ENCODE results near the gene RBKS.
A peak's percentile ranks its signal among the peaks of the same experiment; 100 is the strongest.
"Not testable (repeated sequence)": the region's sequence is repeated elsewhere in the genome, so short reads cannot be mapped to it uniquely, and the experiment has no call there.

RBKS gene

DNA sequence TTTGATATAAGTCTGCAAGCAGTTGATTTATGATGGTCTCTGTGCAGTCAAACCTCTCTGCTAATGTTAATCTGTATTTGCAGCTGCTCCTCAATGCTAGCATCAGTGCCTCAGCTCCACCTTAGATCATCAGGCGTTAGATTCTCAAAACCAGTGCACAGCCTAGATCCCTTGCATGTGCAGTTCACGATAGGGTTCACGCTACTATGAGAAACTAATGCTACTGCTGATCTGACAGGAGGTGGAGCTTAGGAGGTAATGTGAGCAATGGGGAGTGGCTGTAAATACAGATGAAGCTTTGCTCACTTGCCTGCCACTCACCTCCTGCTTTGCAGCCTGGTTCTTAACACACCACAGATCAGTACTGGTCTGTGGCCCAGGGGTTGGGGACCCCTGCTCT, 18.4 kb downstream of the RBKS start:
- no peak for DNase-seq (ENCODE audit: low read depth)

DNA sequence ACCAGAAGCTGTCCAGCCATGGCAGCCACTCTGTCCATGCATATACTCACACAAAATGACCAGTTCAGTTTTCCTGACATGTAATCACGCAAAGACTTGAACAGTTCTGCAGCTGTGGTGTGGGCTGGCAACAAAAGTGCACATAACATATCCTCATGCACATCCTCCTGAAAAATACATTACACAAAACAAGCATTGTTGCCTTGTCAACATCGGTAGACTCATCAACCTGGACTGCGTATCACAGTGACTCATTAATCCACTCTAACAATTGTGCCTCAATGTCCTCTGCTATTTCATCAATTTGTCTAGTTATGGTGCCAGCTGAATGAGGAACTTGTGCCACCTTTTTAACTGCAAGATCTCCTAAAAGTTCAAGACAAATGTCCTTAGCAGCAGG, 19.5 kb downstream of the RBKS start:
- no peak for DNase-seq (ENCODE audit: low read depth)

DNA sequence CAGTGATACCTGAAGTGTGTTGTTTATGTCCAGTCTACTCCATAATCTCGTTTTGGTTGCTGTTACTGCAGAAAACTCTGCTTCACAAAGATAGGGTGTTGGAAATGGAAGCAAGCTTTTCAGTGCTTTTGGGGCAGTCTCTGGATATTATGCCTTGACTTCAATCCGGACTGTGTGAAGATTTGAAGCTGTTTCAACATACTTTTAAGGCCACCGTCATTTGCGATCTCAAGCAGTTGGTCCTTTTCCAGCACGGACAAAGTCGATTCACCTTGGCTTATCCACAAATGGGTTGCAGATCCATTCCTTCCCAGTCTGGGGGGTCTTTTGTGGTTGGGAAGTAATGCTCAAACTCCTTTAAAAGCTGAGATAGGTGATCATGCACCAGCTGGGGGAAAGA, 20.4 kb downstream of the RBKS start:
- DNase-seq (ENCODE audit: low read depth) = no peak

GRCh38 chr2:27866237-27866636, 23.9 kb downstream of the RBKS start:
- DNase-seq (ENCODE audit: low read depth) = no peak

- not testable (repeated sequence) for DNase-seq (ENCODE audit: low read depth)
These were observed 26.2 kb downstream of the RBKS start for GRCh38 chr2:27863955-27864354.

GRCh38 chr2:27863146-27863545, 27.0 kb downstream of the RBKS start:
- DNase-seq (ENCODE audit: low read depth) = no peak

- peak; percentile 38 for DNase-seq (ENCODE audit: low read depth)
These were observed 30.1 kb downstream of the RBKS start for GRCh38 chr2:27860111-27860510.

DNA sequence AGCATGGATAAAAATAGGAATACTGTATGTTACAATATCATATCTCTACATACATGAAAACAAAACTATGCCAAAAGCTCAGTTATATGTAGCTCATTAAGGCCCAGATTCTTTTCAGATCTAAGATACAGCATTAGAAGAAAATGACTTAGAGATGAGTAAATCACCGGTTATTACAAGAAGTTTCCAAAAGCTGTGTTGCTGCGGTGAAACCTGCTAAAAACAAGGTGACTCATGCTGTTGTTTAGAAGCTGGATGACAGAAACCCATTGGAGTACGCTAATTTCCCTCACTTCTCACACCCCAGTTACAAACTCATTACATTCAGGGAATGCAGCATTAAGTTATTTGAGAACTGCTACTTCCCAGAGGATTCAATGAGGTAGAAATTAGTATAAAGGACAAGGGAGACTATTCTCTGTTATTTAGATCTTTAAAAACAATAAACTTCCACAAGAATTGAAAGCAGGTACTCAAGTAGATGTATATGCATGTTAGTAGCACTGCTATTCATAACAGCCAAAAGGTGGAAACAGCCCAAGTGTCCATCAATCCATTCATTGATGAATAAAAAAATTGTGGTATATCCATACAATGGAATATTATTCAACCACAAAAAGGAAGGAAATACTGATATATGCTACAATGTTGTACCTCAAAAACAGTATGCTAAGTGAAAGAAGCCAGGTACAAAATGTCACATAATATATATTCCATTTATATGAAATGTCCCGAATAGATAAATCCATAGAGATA, 32.6 kb downstream of the RBKS start:
- DNase-seq (ENCODE audit: low read depth) = no peak

DNA sequence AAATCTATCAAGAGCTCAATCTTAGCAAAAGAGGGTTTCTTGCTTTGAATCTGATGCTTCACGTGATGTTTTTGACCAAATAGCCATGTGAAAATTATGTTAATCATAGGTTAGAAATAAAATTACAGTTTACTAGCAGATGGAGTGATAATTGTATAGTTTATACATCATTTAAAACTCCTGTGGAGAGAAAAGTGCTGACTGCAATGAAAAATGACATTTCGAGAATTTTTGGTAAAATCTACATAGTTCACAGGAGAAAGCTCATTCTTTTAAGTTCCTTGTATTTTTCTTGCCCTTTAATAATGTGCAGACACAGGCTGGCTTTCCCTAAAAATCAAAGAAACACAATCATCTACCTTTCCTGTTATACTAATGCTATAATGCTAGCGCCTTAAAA, 33.2 kb downstream of the RBKS start:
- DNase-seq (ENCODE audit: low read depth) = no peak

GRCh38 chr2:27856386-27856785, 33.8 kb downstream of the RBKS start:
- DNase-seq (ENCODE audit: low read depth) = no peak

- no peak for DNase-seq (ENCODE audit: low read depth)
These were observed 34.7 kb downstream of the RBKS start for GRCh38 chr2:27855476-27855875.

GRCh38 chr2:27854229-27854862, 35.8 kb downstream of the RBKS start:
- DNase-seq (ENCODE audit: low read depth) = no peak

DNA sequence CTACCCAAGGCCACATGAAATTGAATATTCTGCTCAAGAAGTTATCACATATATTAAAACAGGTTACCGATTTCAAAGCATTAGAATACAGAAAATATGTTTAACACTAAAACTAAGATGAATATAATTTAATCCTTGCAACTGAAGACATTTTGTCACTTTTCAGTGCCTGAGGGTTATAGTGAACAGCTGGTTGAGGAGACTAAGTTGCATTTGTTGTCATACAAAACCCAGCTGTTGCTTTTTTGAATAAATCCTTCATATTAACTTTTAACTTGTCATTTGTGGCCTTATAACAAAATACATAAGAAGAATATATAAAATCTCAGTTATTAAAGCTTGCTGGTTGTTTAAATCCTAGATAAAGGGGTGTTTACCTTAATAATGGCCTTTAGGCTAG, 37.5 kb downstream of the RBKS start:
- no peak for DNase-seq (ENCODE audit: low read depth)

GRCh38 chr2:27849558-27850205, 40.5 kb downstream of the RBKS start:
- no peak for DNase-seq (ENCODE audit: low read depth)

- no peak for DNase-seq (ENCODE audit: low read depth)
These were observed 42.9 kb downstream of the RBKS start for GRCh38 chr2:27847333-27847732.

DNA sequence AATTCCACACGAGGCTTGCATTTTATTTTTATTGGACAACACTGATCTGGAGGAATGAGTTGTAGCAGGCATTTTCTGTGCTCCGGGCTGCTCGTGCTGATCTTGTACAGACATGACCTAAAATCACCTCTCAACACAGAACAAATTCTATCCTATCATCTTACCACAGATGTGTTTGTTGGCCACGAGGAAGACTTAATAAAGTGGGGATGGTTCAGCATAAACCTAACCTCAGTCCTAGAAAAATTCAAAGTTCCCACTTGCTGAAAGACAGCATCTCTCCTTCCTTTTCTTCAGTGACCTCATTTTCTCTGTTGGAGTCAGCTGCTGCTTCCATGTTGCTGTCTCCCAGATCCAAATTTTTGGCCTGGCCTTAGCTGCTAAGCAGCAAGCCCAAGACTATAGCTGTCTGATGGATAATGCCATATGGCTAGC, 45.3 kb downstream of the RBKS start:
- no peak for DNase-seq (ENCODE audit: low read depth)

GRCh38 chr2:27843992-27844391, 46.2 kb downstream of the RBKS start:
- DNase-seq (ENCODE audit: low read depth) = no peak

GRCh38 chr2:27842894-27843293, 47.3 kb downstream of the RBKS start:
- DNase-seq (ENCODE audit: low read depth) = no peak

- DNase-seq (ENCODE audit: low read depth) = no peak
These were observed 51.1 kb downstream of the RBKS start for GRCh38 chr2:27839022-27839618.

DNA sequence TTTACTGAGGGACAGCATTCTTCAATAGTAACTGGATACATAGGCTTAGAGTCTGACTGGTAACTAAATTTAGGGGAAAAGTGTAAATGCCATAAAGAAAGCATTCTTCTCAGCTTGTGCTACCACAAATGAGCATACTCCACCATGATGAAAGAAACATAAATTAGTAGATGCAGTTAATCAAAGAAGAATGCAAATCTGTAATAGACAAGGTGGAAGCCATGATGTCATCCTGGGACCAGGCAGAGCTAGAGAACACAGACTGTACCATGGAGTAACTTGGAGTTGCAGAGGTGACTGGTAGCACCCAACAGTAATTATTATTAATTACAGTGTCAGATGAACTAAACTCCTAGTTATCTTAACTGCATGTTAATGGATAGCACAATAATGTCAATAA, 51.7 kb downstream of the RBKS start:
- DNase-seq (ENCODE audit: low read depth) = no peak

DNA sequence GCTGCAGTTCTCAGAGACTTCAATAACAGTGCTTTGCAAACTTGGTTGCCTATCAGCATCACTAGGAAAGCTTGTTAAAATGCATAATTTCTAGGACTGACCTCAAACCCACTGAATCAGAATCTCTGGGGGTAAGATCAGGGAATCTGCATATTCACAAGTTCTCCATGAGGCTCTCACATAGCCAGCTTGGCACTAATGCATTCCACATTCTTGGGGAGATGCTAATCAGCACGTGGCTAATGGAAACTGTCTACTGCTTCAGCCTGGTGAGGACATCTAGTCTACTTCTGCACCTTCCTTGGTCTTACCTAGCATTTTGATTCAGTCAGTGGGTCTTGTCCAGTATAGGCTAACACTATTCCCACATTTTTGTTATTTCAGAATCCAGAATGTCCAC, 56.3 kb downstream of the RBKS start:
- no peak for DNase-seq (ENCODE audit: low read depth)

DNA sequence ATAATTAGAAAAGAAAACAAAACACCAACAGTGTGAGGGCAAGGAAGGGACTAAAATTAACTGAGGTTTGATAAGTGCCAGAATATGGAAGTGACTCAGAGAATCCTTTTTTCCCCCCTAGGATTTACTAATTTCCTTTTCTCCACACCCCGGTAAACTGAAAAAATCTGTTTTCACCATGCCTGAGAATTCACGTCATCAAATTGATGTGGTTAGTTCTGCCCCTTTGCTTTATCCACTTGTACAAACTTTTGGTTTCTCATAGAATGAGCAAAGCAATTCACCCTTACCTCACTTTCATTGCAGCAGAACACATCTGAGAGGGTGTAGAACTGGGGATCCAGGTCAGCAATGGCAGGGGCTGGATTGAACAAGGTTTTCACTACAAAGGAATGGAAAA, 57.8 kb downstream of the RBKS start:
- no peak for DNase-seq (ENCODE audit: low read depth)
